ENCODE data around the gene HECW1. TPM values are rescaled to one million over a fixed set of nuclear protein-coding genes. Genes with fewer than 3 reads are reported as not detected.

The HECW1 gene
- total RNA-seq, 2 experiments from 2014 or later = not detected

DNA sequence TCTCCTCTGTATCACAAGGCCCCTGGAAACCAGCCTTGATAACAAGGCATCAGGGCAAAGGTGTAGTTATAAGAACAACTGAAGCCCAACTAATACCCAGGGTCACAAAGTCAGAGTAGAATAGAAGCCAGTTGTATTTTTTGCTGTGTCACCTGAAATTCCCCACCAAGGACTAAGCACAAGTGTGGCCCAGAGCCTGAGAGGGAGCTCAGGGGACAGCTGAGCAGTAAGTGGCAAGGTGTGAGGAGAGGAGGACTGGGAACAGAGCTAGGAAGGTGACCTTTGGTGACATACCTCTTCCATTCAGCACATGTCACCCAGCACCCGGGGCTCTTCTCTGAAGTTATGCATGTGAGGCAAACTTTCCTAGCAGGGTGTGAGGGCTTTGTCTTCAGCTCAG, 179.9 kb downstream of the HECW1 start:
- DNase-seq = no peak
- H3K4me3 Mint-ChIP-seq = no peak overlapping the region
- H3K9me3 Mint-ChIP-seq = peaks cover 9% of the 10 kb centered on the region
- H3K36me3 Mint-ChIP-seq (ENCODE audit: low read depth) = no peaks in the 10 kb centered on the region
- TF ChIP-seq, protein P1, sequence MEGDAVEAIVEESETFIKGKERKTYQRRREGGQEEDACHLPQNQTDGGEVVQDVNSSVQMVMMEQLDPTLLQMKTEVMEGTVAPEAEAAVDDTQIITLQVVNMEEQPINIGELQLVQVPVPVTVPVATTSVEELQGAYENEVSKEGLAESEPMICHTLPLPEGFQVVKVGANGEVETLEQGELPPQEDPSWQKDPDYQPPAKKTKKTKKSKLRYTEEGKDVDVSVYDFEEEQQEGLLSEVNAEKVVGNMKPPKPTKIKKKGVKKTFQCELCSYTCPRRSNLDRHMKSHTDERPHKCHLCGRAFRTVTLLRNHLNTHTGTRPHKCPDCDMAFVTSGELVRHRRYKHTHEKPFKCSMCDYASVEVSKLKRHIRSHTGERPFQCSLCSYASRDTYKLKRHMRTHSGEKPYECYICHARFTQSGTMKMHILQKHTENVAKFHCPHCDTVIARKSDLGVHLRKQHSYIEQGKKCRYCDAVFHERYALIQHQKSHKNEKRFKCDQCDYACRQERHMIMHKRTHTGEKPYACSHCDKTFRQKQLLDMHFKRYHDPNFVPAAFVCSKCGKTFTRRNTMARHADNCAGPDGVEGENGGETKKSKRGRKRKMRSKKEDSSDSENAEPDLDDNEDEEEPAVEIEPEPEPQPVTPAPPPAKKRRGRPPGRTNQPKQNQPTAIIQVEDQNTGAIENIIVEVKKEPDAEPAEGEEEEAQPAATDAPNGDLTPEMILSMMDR (IDR thresholded peaks at IDR 0.05) = no peak
- H3K4me1 Mint-ChIP-seq (ENCODE audit: low read depth) = no peaks in the 10 kb centered on the region
- peaks cover 5% of the 10 kb centered on the region for H3K27me3 Mint-ChIP-seq
- intact Hi-C loops (cut with micrococcal nuclease) = no loop called here
- ChIA-PET POLR2A (no interaction called here), CTCF (interaction anchor here (0.8 kb wide), 1 partner anchor 13 kb away, joined by 4 read pairs; no protein-coding TSS in a partner anchor)
- ATAC-seq = no peak
- H3K27ac Mint-ChIP-seq = no peak overlapping the region

DNA sequence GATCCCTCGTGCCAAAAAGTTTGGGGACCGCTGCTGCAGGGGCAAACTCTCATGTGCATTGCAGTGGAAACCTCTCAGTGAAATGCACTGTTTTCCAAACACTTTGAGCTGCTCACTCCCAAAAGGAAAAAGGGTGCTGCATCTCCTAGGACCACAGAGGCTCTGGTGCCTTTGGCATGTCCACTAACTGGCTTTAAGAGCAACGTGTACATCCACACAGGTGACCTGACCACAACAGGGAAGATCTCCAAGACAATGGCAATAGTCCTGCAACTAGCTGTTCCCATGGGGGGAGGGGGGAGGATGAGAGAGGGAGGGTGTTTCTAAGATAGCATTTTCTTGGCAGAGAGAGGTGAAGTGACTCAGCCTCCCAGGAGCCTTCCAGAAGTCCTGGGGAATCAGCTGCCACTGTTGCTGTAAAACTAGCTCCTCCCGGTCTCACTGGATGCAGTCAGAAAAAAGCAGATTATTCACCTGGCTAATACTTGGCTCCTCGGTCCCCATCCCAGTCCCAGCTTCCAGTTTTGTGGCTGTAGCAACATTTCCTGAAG, 181.7 kb downstream of the HECW1 start:
- TF ChIP-seq, protein P1 (IDR thresholded peaks at IDR 0.05) = no peak
- POLR2A ChIA-PET = no interaction called here
- Mint-ChIP-seq H3K9me3 (peaks cover 9% of the 10 kb centered on the region), H3K4me1 (ENCODE audit: low read depth) (no peaks in the 10 kb centered on the region), H3K27ac (no peak overlapping the region), H3K27me3 (peaks cover 2% of the 10 kb centered on the region), H3K36me3 (ENCODE audit: low read depth) (no peaks in the 10 kb centered on the region), H3K4me3 (no peak overlapping the region)
- ATAC-seq = no peak
- intact Hi-C loops (cut with micrococcal nuclease) = no loop called here
- no peak for DNase-seq
- CTCF ChIA-PET = interaction anchor here (1.7 kb wide), 1 partner anchor 32 kb away, joined by 10 read pairs; no protein-coding TSS in a partner anchor

DNA sequence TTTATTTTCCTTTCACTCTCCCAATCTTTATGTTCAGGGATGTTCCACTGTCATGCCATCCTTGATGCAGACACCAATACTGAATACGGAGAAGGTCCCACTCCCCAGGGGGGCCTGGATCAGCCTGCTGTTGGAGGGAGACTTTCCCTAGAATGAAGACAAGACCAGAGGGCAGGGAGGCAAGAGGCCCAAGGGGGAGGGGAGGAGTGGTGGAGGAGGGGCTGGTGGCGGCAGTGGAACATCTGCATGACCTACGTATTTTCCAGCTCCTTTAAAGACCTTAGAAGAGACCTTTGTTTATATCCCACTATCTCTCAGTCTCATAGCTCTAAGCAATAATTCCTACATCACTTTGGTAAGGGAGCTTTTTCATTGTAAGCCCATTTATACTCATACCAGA, 183.0 kb downstream of the HECW1 start:
- DNase-seq (no peak), ATAC-seq (no peak)
- TF ChIP-seq, protein P1 (IDR thresholded peaks at IDR 0.05) = no peak
- ChIA-PET CTCF (interaction anchor here (1.7 kb wide), 1 partner anchor 34 kb away, joined by 10 read pairs; no protein-coding TSS in a partner anchor), POLR2A (no interaction called here)
- H3K27ac Mint-ChIP-seq = no peak overlapping the region
- no peaks in the 10 kb centered on the region for H3K36me3 Mint-ChIP-seq (ENCODE audit: low read depth)
- intact Hi-C loops (cut with micrococcal nuclease) = no loop called here
- peaks cover 12% of the 10 kb centered on the region for H3K27me3 Mint-ChIP-seq
- H3K4me3 Mint-ChIP-seq = no peak overlapping the region
- peaks cover 8% of the 10 kb centered on the region for H3K9me3 Mint-ChIP-seq
- no peaks in the 10 kb centered on the region for H3K4me1 Mint-ChIP-seq (ENCODE audit: low read depth)

DNA sequence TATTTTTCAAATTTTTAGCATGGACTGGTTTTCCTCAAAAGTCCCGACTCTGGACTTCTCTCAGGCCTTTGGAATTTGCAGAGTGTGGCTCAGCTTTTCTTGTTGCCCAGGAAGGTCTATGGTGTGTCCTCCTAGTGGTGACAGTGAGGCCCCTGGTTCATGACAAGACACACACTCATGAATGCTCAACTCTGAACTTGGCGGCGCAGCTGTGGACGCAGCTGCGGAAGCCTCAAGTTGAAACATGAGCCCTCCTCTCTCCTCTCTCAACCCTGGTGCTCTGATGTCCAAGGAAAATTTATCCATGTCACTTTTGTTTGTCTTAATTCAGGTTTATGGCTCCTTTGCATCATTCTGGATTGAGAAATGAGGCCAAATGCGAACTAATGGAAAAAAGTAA, 183.9 kb downstream of the HECW1 start:
- ATAC-seq = no peak
- H3K9me3 Mint-ChIP-seq = no peaks in the 10 kb centered on the region
- H3K27me3 Mint-ChIP-seq = peaks cover 15% of the 10 kb centered on the region
- TF ChIP-seq, protein P1 (IDR thresholded peaks at IDR 0.05) = no peak
- no peak overlapping the region for H3K27ac Mint-ChIP-seq
- intact Hi-C loops (cut with micrococcal nuclease) = no loop called here
- ChIA-PET POLR2A (no interaction called here), CTCF (no interaction called here)
- no peaks in the 10 kb centered on the region for H3K36me3 Mint-ChIP-seq (ENCODE audit: low read depth)
- no peak for DNase-seq
- H3K4me3 Mint-ChIP-seq = no peak overlapping the region
- no peaks in the 10 kb centered on the region for H3K4me1 Mint-ChIP-seq (ENCODE audit: low read depth)

DNA sequence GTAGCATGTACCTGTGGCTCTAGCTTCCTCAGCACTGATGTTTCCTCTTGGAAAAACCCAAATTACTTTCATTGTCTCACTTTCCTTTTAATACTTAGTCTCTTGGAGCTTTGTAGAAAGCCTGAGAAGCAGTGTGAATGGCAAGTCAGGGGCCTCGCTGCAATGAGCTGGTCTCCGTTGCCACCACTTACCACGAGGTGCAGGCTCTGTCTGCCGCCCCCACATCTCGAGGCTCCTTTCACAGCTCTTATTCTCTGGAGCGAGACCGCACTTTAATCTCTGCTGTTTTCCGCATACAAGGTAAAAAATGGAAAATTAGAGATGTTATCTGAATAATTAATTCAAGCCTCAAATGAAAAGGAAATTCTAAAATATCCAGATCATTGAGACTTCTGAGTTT, 186.2 kb downstream of the HECW1 start:
- H3K4me3 Mint-ChIP-seq = no peak overlapping the region
- no peak overlapping the region for H3K27ac Mint-ChIP-seq
- ChIA-PET POLR2A (no interaction called here), CTCF (no interaction called here)
- H3K9me3 Mint-ChIP-seq = no peaks in the 10 kb centered on the region
- TF ChIP-seq, protein P1 (IDR thresholded peaks at IDR 0.05) = no peak
- no peak for ATAC-seq
- intact Hi-C loops (cut with micrococcal nuclease) = no loop called here
- peaks cover 18% of the 10 kb centered on the region for H3K4me1 Mint-ChIP-seq (ENCODE audit: low read depth)
- no peaks in the 10 kb centered on the region for H3K36me3 Mint-ChIP-seq (ENCODE audit: low read depth)
- peaks cover 17% of the 10 kb centered on the region for H3K27me3 Mint-ChIP-seq
- DNase-seq = no peak

Data from activated CD8-positive, alpha-beta T cell treated with anti-CD3 and anti-CD28 coated beads for 36 hours (primary cell).